Measurements from ENCODE around the gene PRCC.

- peak; percentile 33; the same call in 1 of the 2 replicates for TF ChIP-seq CTCF (CRISPR knock-in tag; IDR thresholded peaks at IDR 0.05)
- peak; percentile 98 for TF ChIP-seq ZFX (CRISPR knock-in tag; IDR thresholded peaks at IDR 0.05; ENCODE audit: low read depth)
- peak; percentile 78; the same call in 1 of the 2 replicates for TF ChIP-seq ZNF746 (CRISPR knock-in tag; IDR thresholded peaks at IDR 0.05)
- TF ChIP-seq ZNF17 (CRISPR knock-in tag; IDR thresholded peaks at IDR 0.05) = no peak
- TF ChIP-seq ESRRA (CRISPR knock-in tag; IDR thresholded peaks at IDR 0.05; ENCODE audit: low read depth) = peak; percentile 56
- TF ChIP-seq YY1 (IDR thresholded peaks at IDR 0.05; ENCODE audit: insufficient read depth, insufficient replicate concordance, low read depth, low read length) = peak; percentile 90
- peak; percentile 83; the same call in 1 of the 2 replicates for TF ChIP-seq SNAPC2 (CRISPR knock-in tag; IDR thresholded peaks at IDR 0.05)
- peak; percentile 76; the same call in 1 of the 2 replicates for TF ChIP-seq MIER3 (CRISPR knock-in tag; IDR thresholded peaks at IDR 0.05; ENCODE audit: borderline replicate concordance)
- 0 out of 2 replicates have a peak, but pooled peaks have one; percentile 46 for TF ChIP-seq ZBTB20 (CRISPR knock-in tag; IDR thresholded peaks at IDR 0.05; ENCODE audit: borderline replicate concordance, low read depth)
- TF ChIP-seq MED8 (CRISPR knock-in tag; IDR thresholded peaks at IDR 0.05; ENCODE audit: insufficient replicate concordance) = peak; percentile 93
- TF ChIP-seq SRF (IDR thresholded peaks at IDR 0.05; ENCODE audit: low read depth, low read length) = no peak; the same call in 1 of the 2 replicates
- 0 out of 2 replicates have a peak, but pooled peaks have one; percentile 23 for TF ChIP-seq GATAD2A (CRISPR knock-in tag; IDR thresholded peaks at IDR 0.05)
- TF ChIP-seq JUN (CRISPR knock-in tag; IDR thresholded peaks at IDR 0.05) = peak; percentile 71
- no peak for TF ChIP-seq NFYB (CRISPR knock-in tag; IDR thresholded peaks at IDR 0.05)
Measured at GRCh38 chr1:156740741-156741480, 26.4 kb upstream of the PRCC start, which contains the start of gene MRPL24.
